ENCODE measurements around the gene KCNC4.
A peak's percentile ranks its signal among the peaks of the same experiment; 100 is the strongest.

KCNC4 gene

GRCh38 chr1:110206261-110206920 is 3.7 kb upstream of the KCNC4 start:
- no peaks in the 10 kb centered on the region for H3K79me2 ChIP-seq
- no peaks in the 10 kb centered on the region for H3K36me3 ChIP-seq (ENCODE audit: control insufficient read depth, insufficient read depth, low read length)
- H3K27me3 ChIP-seq (ENCODE audit: control insufficient read depth, insufficient read depth, low read length) = no peaks in the 10 kb centered on the region
- no peak overlapping the region for H3K4me3 ChIP-seq (ENCODE audit: low read depth, low read length)
- H3K9me3 ChIP-seq (ENCODE audit: control insufficient read depth, low read length) = no peaks in the 10 kb centered on the region
- H3K4me1 ChIP-seq = no peaks in the 10 kb centered on the region
- H2AFZ ChIP-seq = no peak overlapping the region
- H3K9ac ChIP-seq = no peak overlapping the region
- H3K4me2 ChIP-seq (ENCODE audit: low read length) = no peak overlapping the region
- TF ChIP-seq, protein P1, sequence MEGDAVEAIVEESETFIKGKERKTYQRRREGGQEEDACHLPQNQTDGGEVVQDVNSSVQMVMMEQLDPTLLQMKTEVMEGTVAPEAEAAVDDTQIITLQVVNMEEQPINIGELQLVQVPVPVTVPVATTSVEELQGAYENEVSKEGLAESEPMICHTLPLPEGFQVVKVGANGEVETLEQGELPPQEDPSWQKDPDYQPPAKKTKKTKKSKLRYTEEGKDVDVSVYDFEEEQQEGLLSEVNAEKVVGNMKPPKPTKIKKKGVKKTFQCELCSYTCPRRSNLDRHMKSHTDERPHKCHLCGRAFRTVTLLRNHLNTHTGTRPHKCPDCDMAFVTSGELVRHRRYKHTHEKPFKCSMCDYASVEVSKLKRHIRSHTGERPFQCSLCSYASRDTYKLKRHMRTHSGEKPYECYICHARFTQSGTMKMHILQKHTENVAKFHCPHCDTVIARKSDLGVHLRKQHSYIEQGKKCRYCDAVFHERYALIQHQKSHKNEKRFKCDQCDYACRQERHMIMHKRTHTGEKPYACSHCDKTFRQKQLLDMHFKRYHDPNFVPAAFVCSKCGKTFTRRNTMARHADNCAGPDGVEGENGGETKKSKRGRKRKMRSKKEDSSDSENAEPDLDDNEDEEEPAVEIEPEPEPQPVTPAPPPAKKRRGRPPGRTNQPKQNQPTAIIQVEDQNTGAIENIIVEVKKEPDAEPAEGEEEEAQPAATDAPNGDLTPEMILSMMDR (IDR thresholded peaks at IDR 0.05) = no peak
- H3K27ac ChIP-seq = no peak overlapping the region

GRCh38 chr1:110207831-110208230 is 2.3 kb upstream of the KCNC4 start:
- Histone ChIP-seq H3K4me2 (ENCODE audit: low read length) (no peak overlapping the region), H3K79me2 (no peaks in the 10 kb centered on the region), H3K27me3 (ENCODE audit: control insufficient read depth, insufficient read depth, low read length) (no peaks in the 10 kb centered on the region), H3K4me3 (ENCODE audit: low read depth, low read length) (no peak overlapping the region), H3K4me1 (no peaks in the 10 kb centered on the region), H2AFZ (no peak overlapping the region), H3K36me3 (ENCODE audit: control insufficient read depth, insufficient read depth, low read length) (no peaks in the 10 kb centered on the region), H3K9me3 (ENCODE audit: control insufficient read depth, low read length) (no peaks in the 10 kb centered on the region), H3K27ac (no peak overlapping the region), H3K9ac (no peak overlapping the region)
- TF ChIP-seq, protein P1 (IDR thresholded peaks at IDR 0.05) = peak; percentile 73

DNA sequence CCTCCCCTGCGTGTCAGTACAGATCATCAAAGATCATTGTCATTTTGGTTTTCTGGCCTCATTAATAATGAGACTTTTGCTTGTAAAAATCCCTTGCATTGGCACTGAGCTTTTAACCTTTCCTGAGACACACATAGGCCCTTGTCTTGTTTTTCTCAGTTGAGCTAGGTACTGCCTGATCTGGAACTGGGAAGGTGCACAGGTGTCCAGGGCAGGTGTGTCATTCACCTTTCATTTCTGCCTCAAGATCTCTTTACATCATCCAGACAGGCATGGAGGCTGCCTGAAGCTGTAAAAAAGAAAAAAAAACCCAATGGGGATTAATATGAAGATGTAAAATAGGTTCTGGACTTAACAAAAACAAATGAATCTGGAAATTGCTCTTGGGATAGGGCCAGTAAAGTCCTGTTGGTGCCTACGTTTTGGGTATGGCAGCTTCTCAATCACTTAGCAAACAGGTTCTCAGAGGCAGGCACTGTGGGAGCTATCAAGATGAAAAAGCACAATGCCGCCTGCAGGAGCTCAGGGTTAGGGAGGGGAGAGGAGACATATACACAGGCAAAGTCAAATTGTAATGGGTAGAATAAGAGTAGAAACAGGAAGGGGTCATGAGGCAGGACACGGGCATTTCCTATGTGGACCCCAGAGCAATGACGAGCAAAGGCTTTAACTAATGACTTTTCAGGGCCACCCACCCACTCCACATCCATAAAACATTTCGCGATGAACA is 1.0 kb upstream of the KCNC4 start:
- peaks cover 2% of the 10 kb centered on the region for H3K4me1 ChIP-seq
- no peaks in the 10 kb centered on the region for H3K79me2 ChIP-seq
- no peaks in the 10 kb centered on the region for H3K36me3 ChIP-seq (ENCODE audit: control insufficient read depth, insufficient read depth, low read length)
- no peaks in the 10 kb centered on the region for H3K27me3 ChIP-seq (ENCODE audit: control insufficient read depth, insufficient read depth, low read length)
- no peak overlapping the region for H3K9ac ChIP-seq
- H3K4me3 ChIP-seq (ENCODE audit: low read depth, low read length) = peak overlapping the region; percentile 52
- H2AFZ ChIP-seq = peak overlapping the region; percentile 77
- H3K27ac ChIP-seq = peak overlapping the region; percentile 89
- H3K4me2 ChIP-seq (ENCODE audit: low read length) = peak overlapping the region; percentile 82
- TF ChIP-seq, protein P1 (IDR thresholded peaks at IDR 0.05) = no peak
- H3K9me3 ChIP-seq (ENCODE audit: control insufficient read depth, low read length) = no peaks in the 10 kb centered on the region

GRCh38 chr1:110210604-110211495 is 736 bp downstream of the KCNC4 start:
- H2AFZ ChIP-seq = peak overlapping the region; percentile 77
- H3K4me3 ChIP-seq (ENCODE audit: low read depth, low read length) = peak overlapping the region; percentile 56
- no peaks in the 10 kb centered on the region for H3K79me2 ChIP-seq
- peaks cover 14% of the 10 kb centered on the region for H3K4me1 ChIP-seq
- no peaks in the 10 kb centered on the region for H3K27me3 ChIP-seq (ENCODE audit: control insufficient read depth, insufficient read depth, low read length)
- TF ChIP-seq, protein P1 (IDR thresholded peaks at IDR 0.05) = no peak
- H3K4me2 ChIP-seq (ENCODE audit: low read length) = peak overlapping the region; percentile 48
- no peaks in the 10 kb centered on the region for H3K9me3 ChIP-seq (ENCODE audit: control insufficient read depth, low read length)
- H3K36me3 ChIP-seq (ENCODE audit: control insufficient read depth, insufficient read depth, low read length) = no peaks in the 10 kb centered on the region
- H3K27ac ChIP-seq = peak overlapping the region; percentile 53
- no peak overlapping the region for H3K9ac ChIP-seq
